Choroid plexus epithelial cell (primary cell): Measurements from ENCODE around the gene SMIM29.

ENCODE experiments used
- DNase-seq: peaks from one replicate; pipeline ENCODE4 v3.0.0-alpha.2; 2010; ENCODE audit warnings: low read depth
- H3K4me3 ChIP-seq: 2 replicates; pipeline ENCODE4 v1.5.1; 2011; ENCODE audit warnings: low read depth, mild to moderate bottlenecking, control low read depth, low read length, moderate library complexity
- TF ChIP-seq, protein P1 (sequence below): conservative IDR thresholded peaks from 2 replicates; pipeline ENCODE4 v1.5.1; 2011; ENCODE audit warnings: low read depth, mild to moderate bottlenecking, control low read depth, inconsistent platforms, low read length, moderate library complexity

Gene SMIM29

DNA sequence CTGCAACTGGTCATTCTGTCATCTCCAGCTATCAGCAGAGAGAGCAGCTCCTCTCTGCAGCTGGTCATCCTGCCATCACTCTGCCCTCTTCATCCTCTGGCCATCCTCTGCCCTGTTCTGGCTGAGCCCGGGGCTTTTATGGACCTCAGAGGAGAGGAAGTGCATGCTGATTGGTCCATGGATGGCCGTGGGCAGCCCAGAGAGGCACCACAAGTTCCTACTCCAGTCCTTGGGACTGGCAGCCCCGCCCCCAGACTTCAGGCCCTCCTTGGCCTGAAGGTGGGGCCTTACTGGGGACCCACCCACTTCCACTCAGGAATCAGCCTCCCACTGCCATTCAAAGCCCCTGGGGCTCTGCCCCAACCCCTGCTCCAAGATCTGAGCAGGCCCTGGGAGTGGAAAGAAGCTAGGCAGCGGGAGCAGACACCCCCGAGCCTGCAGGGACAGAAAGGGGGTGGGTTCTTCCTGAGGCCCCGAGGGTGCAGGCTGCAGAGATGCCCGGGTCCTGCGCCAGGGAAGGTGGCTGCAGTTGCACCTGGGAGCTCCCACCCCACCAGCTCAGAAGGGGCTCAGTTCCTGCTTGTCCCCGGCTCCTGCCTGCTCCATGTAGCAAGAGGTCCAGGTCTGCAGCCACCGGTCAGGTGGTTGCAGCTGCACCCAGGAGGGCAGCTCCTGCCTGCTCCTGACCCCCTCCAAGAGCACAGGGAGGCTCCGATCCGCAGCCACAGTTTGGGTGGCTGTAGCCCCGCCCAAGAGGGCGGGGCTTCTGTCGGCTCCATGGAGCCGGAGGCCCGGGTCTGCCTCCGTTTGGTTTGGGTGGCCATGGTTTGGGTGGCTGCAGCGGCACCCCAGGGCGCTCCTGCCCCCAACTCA, 46.2 kb downstream of the SMIM29 start:
- TF ChIP-seq, protein P1, sequence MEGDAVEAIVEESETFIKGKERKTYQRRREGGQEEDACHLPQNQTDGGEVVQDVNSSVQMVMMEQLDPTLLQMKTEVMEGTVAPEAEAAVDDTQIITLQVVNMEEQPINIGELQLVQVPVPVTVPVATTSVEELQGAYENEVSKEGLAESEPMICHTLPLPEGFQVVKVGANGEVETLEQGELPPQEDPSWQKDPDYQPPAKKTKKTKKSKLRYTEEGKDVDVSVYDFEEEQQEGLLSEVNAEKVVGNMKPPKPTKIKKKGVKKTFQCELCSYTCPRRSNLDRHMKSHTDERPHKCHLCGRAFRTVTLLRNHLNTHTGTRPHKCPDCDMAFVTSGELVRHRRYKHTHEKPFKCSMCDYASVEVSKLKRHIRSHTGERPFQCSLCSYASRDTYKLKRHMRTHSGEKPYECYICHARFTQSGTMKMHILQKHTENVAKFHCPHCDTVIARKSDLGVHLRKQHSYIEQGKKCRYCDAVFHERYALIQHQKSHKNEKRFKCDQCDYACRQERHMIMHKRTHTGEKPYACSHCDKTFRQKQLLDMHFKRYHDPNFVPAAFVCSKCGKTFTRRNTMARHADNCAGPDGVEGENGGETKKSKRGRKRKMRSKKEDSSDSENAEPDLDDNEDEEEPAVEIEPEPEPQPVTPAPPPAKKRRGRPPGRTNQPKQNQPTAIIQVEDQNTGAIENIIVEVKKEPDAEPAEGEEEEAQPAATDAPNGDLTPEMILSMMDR: no peak
- no peak for DNase-seq
- H3K4me3 ChIP-seq: no peak overlapping the region

DNA sequence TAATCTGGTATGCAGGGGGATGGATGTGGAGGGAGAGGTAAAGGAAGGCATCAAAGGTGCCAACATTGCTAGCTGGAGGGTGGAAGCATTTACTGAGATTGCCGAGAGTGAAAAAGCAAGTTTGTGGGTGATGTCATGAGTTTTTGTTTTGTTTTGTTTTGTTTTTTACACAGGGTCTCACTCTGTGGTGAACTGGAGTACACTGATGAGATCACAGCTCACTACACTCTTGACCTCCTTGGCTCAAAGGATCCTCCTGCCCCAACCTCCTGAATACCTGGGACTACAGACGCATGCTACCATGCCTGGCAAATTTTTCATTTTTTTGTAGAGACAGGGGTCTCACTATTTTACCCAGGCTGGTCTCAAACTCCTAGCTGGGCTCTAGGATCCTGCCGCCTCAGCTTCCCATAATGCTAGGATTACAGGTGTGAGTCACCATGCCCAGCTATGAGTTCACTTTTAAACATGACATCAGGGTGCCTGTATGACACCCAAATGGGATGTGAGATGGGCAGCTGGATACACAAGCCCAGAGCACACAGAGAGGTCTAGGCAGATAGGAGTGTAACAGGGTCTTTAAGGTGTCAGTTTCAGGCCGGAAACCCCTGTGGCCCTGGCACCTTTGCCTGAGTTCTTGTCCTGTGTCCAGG, 47.2 kb downstream of the SMIM29 start:
- TF ChIP-seq, protein P1: no peak
- DNase-seq: no peak
- H3K4me3 ChIP-seq: no peak overlapping the region

DNA sequence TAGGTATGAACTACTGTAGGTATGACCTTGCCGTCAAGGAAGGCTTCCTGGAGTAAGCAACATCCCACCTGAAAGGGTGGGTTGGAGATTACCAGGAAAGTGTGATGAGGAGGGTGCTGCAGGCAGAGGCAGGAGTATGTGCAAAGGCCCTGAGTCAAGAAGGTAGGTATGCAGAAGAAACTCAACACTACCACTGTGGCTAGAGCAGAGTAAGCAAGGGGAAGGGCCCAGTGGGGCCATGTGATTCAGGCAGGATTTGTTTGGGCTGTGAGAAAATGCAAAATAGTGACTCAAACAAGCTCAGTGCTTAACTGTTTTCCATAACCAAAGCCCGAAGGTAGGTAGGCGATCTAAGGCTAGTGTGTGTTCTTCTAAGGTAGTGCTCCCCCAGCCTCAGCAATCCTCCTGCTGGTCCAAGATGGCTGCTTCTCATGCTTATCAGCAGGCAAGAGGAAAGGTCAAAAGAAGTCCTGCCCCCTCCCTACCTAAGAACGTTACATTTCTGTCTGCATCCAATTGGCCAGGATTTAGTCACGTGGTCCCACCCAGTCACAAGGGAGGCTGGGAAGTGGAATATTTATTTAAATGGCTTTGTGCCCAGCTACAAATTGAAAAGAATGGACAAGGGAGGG, 48.4 kb downstream of the SMIM29 start:
- TF ChIP-seq, protein P1: no peak
- no peak overlapping the region for H3K4me3 ChIP-seq

DNA sequence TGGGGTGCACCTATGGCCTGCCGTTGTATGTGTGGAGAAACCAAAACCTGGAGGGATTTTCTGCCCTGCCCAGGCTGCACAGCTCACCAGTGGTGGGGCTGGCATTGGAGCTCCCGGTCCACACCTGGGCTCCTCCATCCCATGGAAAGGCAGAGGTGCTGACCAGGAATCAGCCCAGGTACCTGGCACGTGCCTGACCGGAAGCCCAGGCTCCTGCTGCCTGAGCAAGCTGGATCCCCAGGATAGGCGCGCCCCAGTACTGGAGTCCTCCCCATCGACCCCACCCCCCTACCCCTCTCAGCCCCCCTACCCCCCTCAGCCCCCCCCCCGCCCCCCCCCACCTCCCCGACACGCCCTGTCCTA, 52.0 kb downstream of the SMIM29 start:
- H3K4me3 ChIP-seq: no peak overlapping the region
- no peak for DNase-seq
- TF ChIP-seq, protein P1: no peak

More for the DNA sequence above, 48.4 kb downstream of the SMIM29 start:
- no peak for DNase-seq
